ENCODE data around the gene UBE2D3.

Gene UBE2D3

GRCh38 chr4:102787944-102788343 lies 39.4 kb downstream of the UBE2D3 start:
- DNase-seq: no peak

DNA sequence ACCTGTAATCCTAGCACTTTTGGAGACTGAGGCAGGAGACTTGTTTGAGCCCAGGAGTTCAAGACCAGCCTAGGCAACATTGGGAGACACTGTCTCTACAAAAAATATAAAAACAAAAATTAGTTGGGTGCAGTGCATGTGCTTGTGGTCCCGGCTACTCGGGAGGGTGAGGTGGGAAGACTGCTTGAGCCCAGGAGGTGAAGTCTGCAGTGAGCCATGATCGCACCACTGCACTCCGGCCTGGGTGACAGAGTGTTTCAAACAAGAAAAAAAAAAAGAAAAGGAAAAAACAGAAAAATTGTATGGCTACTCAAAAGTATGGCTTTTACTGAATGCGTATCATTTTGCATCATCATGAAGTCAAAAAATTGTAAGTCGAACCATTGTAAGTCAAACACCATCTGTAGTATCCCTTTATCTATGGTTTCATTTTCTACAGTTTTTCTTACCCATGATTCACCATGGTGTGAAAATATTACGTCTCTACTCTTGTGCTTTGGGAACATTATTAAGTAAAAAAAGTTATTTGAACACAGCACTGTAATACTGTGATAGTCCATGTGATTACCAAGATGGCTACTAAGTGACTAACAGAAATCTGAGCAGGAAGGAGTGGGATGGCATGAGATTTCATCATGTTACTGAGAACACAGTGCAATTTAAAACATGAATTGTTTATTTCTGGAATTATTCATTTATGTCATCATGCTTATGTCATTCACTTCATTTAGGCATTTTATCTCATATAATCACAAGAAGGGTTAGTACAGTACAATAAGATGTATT lies 40.1 kb downstream of the UBE2D3 start:
- DNase-seq: no peak

- DNase-seq: no peak
Observed at GRCh38 chr4:102786279-102786678, 41.1 kb downstream of the UBE2D3 start.

DNA sequence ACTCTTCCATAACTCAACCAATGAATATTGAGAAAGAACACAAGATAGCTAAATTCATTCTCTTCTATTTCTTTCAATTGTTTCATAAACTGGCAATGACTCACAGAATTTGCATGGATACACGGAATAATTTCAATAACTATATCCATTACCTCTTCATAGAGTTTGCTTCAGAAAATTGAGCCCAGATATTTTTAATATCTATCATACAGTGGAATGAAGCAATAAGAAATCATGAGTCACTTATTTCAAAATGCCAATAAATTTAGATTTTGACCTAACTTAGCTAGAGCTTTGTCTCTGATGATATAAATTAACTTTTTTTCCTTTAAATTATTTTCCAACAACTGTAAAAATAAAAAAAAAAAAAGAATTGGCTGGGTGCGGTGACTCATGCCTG lies 44.3 kb downstream of the UBE2D3 start:
- DNase-seq: no peak

GRCh38 chr4:102781570-102781969 lies 45.8 kb downstream of the UBE2D3 start:
- no peak for DNase-seq

- no peak for DNase-seq
Observed at GRCh38 chr4:102780476-102781144, 46.7 kb downstream of the UBE2D3 start.

DNA sequence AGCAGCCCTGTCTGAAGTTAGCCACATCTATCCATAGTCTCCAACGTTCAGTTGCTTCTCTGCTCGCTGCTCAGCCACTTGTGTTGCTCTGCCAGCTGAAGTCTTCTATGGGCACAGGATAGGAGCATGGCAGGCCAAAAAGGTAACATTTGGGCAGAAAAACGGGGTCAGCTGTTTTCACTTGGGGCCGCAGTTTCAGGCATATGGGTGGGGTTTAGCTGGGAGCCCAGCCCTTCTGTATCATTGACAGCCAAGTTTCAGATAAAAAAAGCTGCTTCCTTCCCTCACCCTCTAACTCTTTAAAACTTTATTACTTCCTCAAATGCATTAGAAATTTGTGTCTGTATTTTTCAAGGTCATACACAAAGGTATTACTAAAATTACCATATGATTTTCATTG lies 48.1 kb downstream of the UBE2D3 start:
- DNase-seq: no peak

GRCh38 chr4:102778720-102779119 lies 48.6 kb downstream of the UBE2D3 start:
- no peak for DNase-seq

DNA sequence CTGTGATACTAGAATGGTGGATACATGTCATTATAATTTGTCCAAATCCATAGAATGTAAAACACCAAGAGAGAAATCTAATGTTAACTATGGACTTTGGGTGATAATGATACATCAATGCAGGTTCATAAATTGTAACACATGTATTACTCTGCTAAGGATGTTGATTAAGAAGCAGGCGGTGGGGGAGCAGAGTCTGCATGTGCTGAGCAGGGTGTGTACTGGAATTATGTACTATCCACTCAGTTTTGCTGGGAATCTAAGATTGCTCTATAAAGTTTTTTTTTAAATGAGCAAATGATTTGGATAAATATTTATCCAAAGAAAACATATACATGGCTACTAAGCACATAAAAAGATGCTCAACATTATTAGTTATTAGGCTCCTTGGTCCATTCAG lies 51.5 kb downstream of the UBE2D3 start:
- DNase-seq: no peak

DNA sequence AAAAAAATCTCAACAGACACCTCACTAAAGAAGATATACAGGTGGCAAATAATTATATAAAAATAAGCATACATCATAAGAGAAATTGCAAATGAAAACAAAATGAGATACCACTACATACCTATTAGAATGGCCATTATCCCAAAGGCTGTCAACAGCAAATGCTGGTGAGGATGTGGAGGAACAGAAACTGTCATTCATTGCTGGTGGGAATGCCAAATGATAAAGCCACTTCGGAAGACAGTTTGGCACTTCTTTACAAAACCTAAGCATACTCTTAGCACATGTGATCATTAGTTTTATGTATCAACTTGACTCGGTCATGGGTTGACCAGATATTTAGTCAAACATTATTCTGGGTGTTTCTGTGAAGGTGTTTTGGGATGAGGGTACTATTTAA lies 53.1 kb downstream of the UBE2D3 start:
- DNase-seq: no peak

DNA sequence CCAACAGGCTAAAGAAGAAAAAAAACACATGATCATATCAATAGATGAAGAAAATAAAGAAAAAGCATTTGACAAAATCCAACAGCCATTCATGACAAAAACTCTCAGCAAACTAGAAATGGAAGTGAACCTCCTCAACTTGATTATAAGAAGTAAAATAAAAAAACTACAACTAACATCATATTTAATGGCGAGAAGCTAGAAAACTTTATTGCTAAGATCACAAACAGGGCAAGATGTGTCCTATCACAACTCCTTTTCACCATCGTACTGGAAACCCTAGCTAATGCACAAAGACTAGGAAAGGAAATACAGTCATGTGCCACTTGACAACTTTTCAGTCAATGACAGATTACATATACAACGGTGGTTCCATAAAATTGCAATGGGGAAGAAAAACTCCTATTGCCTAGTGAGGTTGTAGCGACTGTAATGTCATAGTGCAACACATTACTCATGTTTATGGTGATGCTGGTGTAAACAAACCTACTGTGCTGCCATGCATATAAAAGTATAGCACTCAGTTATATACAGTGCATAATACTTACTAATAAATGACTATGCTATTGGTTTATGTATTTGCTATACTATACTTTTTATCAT lies 54.5 kb downstream of the UBE2D3 start:
- DNase-seq: no peak

- no peak for DNase-seq
Observed at GRCh38 chr4:102764901-102765300, 62.5 kb downstream of the UBE2D3 start.

DNA sequence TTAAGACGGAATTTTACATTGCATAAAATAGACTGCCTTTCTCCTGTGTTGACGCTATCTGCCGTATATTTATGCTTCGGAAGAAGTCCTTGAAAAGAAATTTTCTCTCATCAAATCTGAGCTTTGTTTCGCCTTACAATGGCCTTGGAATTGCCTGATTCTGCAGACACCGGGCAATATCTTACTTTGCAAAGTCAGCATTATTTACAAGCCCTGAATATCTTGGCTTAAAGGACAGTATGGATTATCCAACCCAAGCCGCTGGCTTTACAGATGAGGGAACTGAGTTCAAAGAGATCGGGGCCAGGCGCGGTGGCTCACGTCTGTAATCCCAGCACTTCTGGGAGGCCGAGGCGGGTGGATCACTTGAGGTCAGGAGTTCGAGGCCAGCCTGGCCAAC lies 65.4 kb downstream of the UBE2D3 start:
- DNase-seq: no peak

DNA sequence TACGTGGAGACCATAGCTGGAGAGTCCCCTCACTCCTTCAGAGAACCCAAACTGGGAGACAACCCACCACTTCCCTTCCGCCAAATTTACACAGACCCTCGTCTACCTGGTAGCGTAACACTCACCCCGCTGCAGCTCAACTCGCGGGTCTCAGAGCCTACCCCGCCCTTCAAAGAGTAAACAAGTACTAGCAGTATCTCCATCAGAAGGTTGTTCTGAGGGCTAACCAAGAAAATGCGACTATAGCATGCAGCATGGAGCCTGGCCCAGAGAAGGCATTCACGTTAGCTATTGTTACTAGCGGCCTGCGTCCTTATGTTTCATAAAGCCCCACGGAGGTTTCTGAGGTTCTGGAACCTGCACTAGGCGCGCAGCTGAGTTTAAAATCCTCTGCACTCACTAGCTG lies 66.1 kb downstream of the UBE2D3 start:
- DNase-seq: peak in 1 of 2 experiments; percentile 36

GRCh38 chr4:102760645-102761295 lies 66.6 kb downstream of the UBE2D3 start, which contains the start of gene MANBA:
Gene MANBA, minus strand, starts transcription at chr4:102760968. Its CDS starts 74 bp downstream, at chr4:102760894.
- peak; percentile 57 to 85 for DNase-seq

GRCh38 chr4:102759831-102760644 lies 67.3 kb downstream of the UBE2D3 start:
- peak; percentile 37 to 43 for DNase-seq

DNA sequence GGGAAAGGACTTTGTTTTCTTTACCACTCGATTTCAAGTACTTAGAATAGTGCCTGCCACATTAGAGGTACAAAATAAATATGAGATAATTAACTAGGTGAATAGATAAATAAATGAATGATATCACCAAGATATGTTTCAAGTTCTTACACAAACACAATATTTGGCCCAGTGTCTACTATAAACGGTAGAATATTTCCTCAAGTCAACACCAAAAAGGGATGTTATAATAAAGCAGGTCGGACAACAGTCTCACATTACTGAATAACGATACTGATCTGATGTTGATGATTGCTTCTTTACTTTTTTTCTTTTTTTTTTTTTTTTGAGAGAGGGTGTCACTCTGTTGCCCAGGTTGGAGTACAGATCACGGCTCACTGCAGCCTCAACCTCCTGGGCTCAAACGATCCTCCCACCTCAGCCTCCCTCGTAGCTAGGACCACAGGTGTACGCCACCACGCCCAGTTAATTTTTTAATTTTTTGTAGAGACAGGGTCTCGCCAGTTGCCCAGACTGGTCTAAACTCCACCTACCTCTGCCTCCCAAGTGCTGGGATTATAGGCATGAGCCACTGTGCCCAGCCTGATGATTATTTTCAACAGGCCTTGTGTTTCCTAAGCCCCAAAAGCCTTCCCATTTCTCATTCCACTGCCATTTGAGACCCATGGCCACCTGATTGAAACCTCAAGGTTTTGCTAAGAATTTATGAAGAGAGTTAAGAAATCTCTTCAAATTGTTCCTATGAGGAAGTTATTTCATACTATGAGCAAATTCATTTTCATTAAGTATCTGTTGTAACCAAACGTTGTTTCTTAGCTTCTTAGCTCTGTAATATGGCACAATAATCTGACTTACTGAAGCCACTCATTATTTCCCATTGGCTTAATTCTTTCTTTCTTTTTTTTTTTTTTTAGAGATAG lies 68.8 kb downstream of the UBE2D3 start:
- DNase-seq: no peak

DNA sequence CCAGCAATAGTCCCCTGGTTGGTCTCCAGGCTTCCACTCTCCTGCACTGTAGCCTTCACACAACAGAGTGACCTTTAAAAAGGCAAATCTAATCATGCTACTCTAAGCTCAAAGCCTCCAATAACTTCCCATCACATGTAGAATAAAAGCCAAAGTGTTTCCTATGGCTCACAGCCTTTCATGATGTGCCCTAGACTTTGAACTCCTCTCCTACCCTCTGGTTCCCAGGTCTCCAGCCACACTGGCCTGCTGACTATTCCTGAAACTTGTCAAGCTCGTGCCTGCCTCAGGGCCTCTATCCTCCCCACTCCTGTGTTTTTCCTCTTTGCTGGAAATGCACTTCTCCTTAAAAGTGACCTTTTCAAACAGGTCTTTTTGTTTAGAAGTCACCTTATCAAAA lies 69.7 kb downstream of the UBE2D3 start:
- DNase-seq: no peak

DNA sequence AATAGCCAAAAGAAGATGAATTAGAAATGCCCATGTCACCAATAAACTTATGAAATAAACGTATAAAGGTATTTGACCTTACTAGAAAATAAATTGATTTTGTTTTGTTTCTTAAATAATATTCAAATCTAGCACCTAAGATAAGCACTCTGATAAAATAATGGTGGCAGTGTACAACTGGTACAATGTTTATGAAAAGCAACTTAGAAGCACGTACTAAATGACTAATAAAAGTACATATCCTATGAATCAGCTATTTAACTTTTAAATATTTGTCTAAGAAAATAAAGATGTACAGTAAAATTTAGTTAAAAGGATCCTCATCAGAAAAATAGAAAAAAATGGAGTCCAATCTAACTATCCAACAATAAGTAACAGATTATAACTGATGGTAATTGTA lies 73.3 kb downstream of the UBE2D3 start:
- no peak for DNase-seq

DNA sequence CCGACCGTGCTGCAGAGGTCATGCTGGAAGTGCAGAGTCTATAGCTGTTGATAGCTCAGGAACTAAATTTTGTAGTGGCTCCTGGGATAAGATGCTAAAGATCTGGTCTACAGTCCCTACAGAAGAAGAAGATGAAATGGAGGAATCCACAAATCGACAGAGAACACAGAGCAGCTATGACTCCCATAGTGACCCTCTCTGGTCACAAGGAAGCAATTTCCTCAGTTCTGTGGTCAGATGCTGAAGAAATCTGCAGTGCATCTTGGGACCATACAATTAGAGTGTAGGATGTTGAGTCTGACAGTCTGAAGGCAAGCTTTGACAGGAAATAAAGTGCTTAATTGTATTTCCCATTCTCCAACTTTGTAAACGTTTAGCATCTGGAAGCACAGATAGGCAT lies 75.4 kb downstream of the UBE2D3 start:
- no peak for DNase-seq
